Measurements from ENCODE around the gene CDON.

The CDON gene

DNA sequence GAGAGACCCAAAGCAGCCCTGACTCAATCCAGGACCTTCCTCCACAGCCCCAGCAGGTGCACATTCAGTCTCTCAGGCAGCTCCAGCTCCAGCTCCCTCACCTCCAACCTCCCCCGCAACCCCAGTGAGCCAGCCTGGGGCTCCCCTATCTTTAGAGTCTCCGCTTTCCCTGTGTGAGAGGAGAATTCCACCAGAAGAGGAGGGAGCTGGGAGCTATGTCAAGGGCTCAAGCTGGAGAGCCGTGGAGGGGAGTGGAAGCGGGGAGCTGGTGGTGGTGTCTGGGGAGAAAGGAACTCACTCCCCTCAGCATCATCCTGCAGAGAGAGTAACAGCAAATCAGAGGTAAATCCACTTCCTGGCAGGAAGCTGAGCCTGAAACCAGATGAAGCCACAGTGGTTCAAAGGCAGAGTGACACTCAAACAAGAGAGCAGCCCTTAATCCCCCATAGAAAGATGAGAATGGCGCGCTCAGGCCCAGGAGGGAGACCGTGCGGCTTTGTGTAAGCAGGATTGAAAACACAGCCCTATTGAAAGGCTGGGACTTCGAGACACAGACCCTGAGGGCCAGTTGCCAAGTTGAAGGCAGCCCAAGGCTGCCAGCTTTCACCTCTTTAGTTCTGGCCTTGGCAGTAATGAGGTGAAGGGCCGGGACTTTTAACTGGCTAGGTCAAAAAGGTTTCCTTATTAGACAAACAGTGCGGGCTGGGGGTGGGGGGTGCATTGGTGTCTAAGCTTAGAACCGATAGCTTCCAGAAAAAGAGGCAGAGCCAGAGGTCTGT is 21.4 kb upstream of the CDON start:
- DNase-seq, result no peak

DNA sequence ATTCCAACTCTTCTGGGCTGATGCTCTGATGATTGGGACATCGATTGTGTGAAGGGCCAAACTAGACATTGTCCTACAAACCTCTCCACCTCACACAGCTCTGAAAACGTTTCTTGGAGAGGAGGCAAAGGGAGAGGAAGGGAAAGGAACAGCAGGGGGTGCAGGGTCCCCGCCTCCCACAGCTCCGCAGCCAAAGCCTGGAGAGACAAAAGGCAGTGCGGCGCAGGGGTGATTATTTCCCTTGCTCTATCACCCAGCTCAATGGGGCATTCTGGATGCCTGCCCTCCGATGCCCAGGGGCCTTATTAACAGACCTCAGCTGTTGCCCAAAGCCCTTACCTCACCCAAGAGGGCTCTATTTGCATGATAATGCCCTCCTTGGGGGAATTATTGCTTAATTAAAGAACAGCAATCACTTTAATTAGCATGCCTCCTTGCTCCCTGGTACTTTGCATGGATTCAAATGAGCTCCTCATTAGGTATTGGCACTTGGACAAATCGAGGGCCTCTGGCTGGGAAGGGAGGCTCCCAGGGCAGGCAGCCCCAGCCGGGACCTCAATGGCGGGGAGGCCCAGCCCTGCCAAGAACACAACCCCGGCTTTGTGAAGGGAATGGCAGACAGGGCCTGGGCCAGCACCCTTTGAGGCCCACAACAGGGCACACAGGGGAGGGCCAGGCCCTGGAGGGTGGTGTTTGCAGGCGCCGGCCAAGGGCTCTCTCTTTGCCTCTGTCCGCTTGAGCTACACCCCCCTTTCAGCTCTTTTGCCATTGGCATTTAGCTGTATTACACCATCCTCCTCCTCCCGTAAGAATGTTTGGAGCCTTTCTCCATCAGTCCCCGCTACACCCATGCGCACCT is 19.8 kb upstream of the CDON start:
- no peak for DNase-seq

DNA sequence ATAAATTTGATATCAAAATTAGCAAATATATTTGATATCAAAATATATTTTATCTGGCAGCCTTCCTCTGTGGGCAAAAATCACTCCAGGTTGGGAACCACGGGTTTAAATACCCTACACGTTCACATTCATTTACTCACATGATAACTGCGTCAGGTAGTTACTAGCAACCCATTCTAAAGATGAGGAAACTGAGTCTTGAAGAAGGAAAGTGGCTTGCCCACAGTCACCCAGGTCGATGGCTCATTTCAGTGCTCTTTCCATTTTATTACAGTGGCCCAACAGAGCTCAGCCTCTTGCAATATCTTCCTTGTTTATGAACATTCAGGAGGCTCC is 19.2 kb upstream of the CDON start:
- no peak for DNase-seq

DNA sequence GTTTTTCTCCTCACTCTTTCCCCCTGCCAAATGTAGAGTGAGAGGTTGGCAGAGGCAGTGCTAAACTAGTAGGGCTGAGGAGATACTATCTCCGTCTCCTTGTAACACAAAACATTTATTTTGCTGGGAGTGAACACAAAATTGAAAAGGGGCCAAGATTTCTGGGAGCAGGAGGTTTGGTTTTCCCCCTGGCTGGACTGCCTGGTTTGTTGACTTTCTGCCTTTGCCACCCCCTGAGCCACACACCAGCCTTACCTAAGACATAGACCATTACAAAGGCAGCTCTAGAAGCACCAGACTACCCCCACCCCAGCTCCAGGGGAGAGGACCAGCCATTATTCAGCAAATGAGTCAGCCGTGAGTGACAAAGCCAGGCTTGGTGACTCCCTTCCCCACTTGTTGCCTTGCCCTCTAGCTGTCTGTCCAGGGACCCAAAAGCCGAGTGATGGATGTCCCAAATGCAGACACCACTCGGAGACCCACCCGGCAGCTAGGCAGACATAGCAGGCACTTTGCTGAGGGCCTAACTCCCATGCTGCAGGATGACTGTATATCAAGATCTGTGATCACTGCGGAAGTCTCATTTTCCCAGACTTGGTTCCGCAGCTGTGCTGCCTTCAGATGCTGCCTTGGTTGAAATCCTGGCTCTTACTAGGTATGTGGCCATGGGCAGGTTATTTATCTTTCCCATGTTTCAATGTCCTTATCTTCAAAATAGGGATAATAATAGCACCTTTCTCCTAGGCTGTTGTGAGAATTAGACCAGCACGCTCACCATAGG is 17.7 kb upstream of the CDON start:
- peak; percentile 13 for DNase-seq

DNA sequence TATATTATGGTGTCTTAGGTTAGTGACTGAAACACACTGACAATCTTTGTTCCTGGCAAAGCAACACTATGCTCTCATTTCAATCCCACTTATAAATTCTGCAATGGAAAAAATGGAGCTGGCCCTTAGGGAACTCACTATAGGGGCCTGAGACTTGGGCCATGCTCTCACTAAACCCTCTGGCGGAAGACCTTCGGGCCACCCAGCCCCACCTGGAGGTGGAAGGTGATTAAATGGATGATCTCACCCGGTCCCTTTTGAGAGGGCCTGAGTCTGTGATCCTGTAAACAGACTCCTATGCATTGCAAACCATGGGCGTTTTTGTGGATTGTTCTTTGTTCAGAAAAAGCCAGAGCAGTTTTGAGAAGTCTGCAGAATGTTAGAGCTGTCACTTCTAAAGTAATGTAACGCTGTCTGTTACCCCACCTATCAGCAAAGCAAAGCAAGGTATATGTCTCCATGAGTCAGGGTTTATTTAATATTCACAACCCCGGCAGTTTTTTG is 17.0 kb upstream of the CDON start:
- DNase-seq, result no peak

DNA sequence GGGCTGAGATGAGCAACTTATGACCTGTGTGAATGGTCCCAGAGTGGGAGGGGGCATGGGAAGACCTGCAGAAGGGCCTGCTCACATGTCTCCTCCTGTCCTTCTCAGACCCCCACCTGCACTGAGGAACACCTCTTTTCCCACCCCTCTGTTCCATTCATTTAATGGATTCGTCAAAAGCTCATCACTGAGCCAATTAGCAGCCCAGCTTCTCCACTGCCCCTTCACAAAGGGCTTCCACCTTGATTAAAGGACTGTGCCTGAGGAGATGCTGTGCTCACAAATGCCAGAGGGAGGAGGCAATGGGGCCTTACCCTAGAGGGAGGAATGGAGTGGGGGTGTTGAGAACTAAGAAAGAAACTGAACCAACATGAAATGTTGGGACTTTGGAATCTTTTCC is 14.0 kb upstream of the CDON start:
- DNase-seq, result no peak

DNA sequence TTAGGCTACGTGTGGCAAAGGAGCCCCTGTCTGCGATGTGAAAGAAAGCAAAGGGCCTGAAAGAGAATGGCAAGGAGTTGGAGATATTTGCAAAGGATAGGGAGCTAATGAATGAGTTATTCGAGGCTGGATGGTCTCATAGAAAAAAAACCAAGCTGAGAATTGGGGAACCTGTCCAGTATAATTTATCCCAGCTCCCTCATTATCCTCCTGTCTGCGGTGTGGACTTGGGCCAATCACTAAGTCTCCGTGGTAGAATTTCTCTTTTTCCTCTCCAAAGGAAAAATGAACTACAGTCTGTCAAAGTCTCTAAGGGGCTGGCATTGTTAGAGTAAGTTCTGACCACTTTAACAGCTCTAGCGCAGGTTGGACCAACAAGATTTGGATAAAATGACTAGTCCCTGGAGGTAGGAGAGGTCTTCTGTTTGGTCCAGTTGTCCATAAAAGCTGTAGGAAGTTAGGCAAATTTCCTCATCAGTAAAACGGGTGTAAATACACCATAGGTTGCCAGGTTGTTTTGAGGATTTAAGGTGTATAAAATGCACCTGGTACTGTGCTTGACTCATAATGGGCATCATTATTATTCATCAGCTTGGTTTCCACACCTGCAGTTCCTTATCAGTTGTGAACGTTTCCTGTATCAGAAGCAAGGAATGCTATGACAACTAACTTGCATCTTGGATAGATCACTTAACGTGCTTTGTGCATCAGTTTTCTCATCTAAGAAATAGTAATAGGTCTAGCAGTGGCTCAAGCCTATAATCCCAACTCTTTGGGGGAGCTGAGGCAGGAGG is 10.3 kb upstream of the CDON start:
- DNase-seq, result no peak

DNA sequence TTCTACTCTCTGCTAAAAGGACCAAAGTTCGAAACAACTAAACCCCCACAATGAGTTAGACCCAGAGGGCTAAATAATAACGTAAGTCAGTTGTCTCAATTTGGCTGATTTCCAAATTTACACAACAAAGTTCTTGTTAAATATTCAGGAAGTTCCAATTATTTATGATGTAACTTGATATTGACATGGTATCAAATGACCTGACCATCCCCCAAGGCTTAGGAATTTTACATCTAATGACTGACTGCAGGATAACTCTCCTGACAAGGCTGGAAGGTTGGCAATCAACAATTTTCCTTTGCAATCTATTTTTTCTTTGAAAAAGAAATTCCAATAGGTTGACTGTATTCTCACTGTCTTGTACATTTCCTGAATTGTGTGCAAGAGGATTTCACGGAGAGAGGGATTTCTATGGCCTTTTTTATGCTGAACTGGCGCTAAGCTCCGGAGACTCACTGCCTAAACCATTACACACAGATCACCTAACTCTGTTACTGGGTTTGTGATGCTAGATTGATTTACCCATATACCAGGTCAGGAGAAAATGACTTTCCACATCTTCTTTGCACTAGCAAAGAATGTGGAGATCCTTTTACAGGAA is 9.6 kb upstream of the CDON start:
- peak; percentile 62 for DNase-seq

DNA sequence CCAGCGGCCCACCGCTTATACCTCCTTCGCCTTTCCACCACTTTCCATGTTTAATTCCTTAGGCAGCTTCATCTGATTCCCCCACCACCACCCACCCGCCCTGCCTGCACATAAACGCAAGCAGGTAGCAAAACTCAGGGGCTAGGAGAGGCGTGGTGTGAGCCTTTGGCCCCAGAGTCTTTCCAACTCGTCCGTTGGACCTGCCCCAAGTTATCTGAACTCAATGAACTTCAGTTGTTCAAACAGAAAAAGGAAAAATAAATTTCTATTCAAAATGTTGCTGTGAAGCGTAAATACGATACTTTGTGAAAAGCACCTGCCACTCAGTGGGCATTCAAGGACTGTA is 814 bp upstream of the CDON start:
- DNase-seq, result no peak

DNA sequence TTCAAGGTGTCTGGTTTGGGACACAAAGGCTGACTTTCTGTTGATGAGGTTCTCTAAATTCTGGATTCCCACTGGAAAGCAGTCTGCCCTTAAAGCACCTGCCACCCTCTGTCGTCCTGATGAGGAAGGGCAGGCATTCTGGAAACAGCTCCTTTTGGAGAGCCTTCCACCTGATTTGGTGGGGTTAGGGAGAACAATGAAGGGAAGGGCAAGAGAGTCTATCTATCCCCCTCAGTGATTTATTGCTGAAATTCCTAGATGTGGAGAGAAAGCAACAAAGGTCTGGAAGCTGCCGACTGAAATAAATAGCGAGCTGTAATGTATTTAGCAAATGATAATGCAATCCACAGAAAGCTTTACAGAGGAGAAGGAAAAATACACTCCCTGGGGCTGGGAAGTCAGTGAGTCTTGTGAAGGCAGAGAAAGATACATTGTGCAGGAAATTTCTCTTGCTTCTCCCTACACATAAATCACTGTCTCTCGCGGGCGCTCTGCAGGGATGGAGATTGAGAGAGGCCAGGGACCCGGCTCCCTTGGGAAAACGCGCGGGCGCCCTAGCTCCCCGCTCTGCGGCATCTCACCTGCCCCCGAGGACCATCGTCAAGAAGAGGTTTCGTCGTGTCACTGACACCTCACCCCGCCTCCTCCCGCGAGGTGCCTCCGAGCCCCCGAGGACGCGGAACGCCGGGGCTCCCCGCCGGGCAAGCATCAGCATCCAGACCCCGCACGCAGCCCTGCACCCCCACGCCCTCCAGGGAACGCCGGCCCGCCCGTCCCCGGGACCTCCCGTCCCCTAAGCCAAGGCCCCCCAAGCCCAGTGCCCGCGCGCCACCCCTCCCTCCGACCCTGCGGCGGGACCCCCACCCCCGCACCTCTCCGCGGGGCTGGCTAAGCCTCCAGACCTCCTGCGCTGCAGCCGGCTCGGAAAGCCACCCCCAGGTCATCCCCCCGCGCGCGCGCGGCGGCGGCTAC is 673 bp downstream of the CDON start:
- DNase-seq, result peak; percentile 28

DNA sequence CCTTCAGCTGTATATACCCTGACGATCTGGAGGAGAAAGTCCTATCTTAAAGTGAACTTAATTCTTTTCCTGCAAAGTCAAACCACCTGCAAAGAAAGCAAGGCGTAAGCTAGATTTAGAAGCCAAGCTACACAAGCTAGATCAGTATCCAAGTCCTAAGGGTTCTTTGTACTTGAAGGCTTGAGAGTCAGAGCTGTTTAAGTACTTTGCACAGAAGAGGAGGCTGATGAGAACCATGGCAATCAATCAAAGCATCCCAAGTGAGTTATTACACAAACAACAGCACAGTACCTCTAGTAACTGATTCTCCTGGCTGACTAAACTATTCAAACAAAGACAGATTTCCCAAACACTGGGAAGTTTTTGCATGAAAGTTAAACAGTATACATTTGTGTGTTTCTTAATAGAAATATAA is 1.9 kb downstream of the CDON start:
- no peak for DNase-seq

DNA sequence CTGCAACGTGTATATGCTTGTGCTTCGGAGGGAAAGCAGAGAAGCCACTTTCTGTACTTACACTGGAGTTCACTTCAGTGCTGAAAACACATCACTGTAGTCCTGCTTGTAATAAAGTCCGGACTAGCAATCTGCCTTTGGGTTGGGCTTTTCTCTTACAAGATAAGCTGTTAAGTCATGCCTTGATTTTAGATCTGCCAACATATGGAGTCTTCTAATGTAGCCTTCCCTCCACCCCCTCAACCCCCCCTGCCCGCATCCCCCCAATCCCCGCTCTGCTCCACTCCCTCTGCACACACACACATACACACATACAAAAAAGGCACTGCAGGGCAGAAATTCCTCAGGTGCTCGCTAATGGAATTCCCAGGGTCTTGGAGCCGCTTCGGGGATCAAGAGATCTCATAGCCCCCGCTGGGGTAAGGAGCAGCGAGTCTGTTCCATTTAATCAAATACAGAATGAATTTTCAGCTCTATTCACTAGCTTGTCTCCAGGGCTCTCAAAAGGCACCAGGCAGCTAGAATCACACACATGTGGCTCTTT is 3.4 kb downstream of the CDON start:
- DNase-seq, result no peak

DNA sequence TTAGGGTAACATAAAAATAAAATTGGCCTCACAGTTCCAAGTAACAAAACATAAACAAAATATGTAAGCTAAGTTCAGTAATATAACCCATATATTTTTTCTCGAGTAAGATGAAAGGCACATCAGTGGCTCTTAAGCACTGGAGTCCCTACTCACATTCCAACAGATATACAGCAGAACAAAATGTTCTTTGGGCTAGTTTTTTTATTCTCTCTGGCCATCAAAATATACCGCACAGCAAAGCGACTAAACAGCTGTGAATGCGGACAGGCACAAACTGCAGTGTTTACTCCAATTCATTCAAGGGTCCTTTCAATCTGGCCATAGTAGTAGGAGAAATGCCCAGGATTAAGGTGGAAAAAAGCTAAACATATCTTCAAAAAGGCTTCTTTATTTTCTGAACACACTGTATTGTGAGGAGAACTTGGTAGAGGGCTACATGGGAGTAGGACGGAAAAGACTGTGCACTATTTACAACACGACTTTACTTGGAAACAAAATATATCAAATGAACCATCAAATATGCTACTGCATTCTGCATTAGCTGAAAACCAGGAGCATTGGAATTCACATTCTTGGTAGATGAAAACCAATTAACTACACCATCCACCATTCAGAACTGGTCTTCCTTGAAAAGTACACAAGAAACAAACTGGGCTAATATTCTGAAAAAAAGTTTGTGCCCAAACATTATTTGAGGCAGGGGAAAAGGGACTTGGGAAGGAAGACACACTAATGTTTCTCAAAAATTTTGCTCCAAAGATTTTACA is 4.4 kb downstream of the CDON start:
- DNase-seq, result no peak

DNA sequence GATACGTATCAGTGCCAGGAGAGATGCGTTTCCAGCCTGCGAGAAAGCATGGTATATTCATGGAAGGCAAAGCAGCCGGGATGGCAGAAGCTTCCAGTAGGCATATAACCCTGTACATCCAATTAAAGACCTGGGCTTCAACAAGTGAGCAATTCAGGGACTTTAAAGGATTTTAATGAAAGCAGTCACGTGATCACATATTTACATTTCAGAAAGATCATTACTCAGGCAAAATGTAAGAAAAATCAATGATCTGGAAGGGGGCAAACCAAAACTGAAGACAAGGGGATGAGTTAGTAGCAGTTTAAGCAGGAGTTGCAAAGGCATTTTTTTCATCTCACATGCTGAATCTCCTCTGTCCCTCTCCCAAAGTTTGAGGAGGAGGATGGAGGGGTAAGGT is 7.8 kb downstream of the CDON start:
- DNase-seq, result no peak

DNA sequence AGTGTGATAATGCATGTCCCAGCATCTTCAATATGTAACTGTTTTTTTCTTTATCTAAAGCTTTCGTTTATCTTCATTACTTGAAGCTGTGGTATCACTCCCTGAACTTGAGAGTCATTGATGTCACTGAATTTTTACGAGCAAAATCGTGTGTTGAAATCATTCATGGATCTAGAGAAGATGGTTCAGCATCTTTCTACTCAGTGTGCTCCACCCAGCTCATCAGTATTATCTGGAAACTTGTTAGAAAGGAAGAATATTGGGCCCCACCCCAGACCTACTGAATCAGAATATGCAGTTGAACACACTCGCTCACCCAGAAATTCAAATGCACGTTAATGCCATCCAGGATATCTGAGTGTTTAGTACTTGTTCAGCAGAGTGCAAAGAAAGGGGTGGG is 8.3 kb downstream of the CDON start:
- no peak for DNase-seq

DNA sequence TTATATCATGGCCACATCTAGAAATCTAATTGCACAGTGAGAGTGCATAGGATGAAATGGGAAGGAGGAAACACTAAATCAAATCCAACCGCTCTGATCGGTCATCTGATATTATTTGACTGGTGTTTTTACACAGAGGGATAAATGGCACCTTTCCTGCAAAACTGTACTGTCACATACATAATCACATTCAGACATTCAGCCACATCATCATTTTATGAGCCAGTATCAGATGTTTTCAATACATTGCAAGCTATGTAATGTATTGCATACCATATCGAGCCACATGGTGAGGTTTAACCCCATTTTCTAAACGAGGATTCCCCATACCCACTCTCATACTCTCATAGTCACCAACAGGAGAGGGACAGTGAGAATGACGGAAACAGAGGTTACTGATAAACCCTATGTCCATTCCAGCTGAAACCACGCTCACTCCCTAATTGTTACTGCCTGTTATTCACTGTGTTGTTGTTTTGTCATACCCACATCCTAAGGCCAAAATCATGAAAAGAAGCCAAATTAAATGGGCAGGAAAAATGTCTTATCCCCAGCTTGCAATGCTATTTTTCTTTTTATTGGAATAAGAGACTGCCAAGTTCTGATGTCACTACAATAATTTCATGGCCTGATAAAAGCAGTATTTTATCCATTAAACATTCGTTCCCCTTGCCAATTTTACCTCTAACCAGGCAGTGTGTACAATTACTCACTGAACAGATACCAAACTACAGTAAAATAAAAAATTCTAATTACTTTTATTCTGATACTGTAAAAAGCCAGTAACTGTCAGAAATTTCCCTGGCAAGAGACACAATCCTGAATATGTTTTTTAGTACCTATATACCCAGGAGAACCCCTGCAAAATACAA is 9.0 kb downstream of the CDON start:
- no peak for DNase-seq

DNA sequence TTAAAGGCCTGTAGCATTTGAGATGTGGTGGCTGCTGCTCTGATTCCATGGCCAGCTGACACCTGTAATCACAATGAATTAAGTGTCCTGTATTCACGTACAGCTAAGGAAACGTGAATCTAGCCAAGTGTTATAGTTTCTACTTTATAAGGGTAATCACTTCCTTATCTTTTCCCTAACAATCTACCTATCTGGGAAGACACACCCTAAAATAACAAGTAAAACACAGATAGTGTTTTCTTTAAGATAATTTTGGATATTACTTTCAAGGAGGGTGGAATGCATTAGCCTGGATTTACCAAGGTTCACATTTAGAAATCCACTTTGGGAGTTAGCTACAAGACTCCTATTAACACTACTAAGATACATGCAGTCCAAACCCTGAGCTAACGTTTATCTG is 11.5 kb downstream of the CDON start:
- no peak for DNase-seq

DNA sequence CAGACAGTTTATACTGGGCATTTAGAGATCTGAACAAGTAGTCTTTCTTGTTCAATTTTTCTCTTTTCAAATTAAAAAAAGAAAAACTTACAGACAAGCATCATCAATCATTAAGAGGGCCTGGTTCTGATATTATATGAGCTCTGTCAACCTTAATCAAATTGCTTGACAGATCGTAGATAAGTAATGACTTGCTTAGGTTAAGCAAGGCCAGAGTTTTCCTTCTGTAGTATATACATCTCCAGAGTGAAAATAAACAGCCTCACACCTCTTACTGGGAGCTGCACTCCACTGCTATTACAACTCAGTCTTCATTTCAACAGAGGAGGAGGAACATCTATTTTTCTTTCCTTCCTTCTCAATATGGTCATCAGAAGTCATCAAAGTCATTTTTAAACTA is 13.5 kb downstream of the CDON start:
- no peak for DNase-seq

DNA sequence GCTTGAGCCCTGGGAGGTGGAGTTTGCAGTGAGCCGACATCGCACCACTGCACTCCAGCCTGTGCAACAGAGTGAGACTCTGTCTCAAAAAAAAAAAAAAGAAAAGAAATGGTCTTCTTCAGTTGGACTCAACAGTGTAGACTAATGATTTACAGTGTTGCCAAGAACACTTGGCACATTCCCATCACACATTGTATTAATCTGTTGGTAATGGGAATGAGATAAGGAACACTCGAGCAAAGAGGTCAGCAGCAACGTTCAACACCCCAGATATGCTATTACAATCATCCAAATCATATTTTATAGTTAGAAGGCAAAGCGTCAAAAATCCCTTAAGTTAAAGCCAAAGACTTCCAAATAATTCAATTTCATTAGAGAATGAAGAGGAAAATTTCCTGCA is 14.5 kb downstream of the CDON start:
- DNase-seq, result no peak
